ENCODE results near the gene SLC2A1.

GRCh38 chr1:42960566-42961311 is 2.1 kb upstream of the SLC2A1 start:
- TF ChIP-seq POLR2A (IDR thresholded peaks at IDR 0.05) (no peak), CTCF (IDR thresholded peaks at IDR 0.05) (no peak)
